Measurements from ENCODE around the gene MX2.

Gene MX2

GRCh38 chr21:41365377-41366107 is 3.7 kb downstream of the MX2 start:
- no peak for DNase-seq

GRCh38 chr21:41366522-41367151 is 4.8 kb downstream of the MX2 start:
- DNase-seq: no peak

GRCh38 chr21:41367301-41367944 is 5.6 kb downstream of the MX2 start:
- no peak for DNase-seq

- no peak for DNase-seq
Measured at GRCh38 chr21:41367945-41368734, 6.3 kb downstream of the MX2 start.

GRCh38 chr21:41368735-41369104 is 6.9 kb downstream of the MX2 start:
- DNase-seq: no peak

GRCh38 chr21:41369105-41369919 is 7.5 kb downstream of the MX2 start:
- peak; percentile 7 for DNase-seq

- peak; percentile 47 for DNase-seq
Measured at GRCh38 chr21:41369920-41370839, 8.4 kb downstream of the MX2 start.

- DNase-seq: no peak
Measured at GRCh38 chr21:41370840-41371684, 9.2 kb downstream of the MX2 start.

GRCh38 chr21:41371685-41372030 is 9.8 kb downstream of the MX2 start:
- no peak for DNase-seq

- DNase-seq: no peak
Measured at GRCh38 chr21:41373253-41373652, 11.4 kb downstream of the MX2 start.

- no peak for DNase-seq
Measured at GRCh38 chr21:41373763-41374162, 11.9 kb downstream of the MX2 start.

- DNase-seq: no peak
Measured at GRCh38 chr21:41374177-41374712, 12.4 kb downstream of the MX2 start.

- no peak for DNase-seq
Measured at GRCh38 chr21:41374867-41375533, 13.2 kb downstream of the MX2 start.

GRCh38 chr21:41375875-41376274 is 14.0 kb downstream of the MX2 start:
- no peak for DNase-seq

- DNase-seq: no peak
Measured at GRCh38 chr21:41377715-41378114, 15.9 kb downstream of the MX2 start.

- DNase-seq: no peak
Measured at GRCh38 chr21:41378849-41379248, 17.0 kb downstream of the MX2 start.

- DNase-seq: no peak
Measured at GRCh38 chr21:41379901-41380300, 18.1 kb downstream of the MX2 start.

GRCh38 chr21:41381731-41382130 is 19.9 kb downstream of the MX2 start:
- DNase-seq: no peak

GRCh38 chr21:41387042-41387819 is 25.4 kb downstream of the MX2 start:
- DNase-seq: no peak
